OCI-LY1 (cell line): ENCODE data around the gene SIDT1.

Source experiments
- CTCF ChIP-seq: fragments of 200-600 bp; sonication (generic), shearing (Covaris generic); IDR thresholded peaks from 2 replicates; pipeline ENCODE4 v1.5.1; 2017; ENCODE audit warnings: mild to moderate bottlenecking, antibody characterized with exemption, low read length, moderate library complexity, mixed read lengths
- EZH2 ChIP-seq: fragments of 200-600 bp; sonication (generic), shearing (Covaris generic); IDR thresholded peaks from 2 replicates; pipeline ENCODE4 v1.8.0; 2017; ENCODE audit warnings: borderline replicate concordance, mixed run types, mild to moderate bottlenecking, antibody characterized with exemption, low read length, moderate library complexity, mixed read lengths

- no peak for TF ChIP-seq EZH2
- no peak for TF ChIP-seq CTCF
These were observed 96.0 kb downstream of the SIDT1 start for GRCh38 chr3:113628316-113628715.
